Measurements from ENCODE around the gene LMBRD2.

LMBRD2 gene

DNA sequence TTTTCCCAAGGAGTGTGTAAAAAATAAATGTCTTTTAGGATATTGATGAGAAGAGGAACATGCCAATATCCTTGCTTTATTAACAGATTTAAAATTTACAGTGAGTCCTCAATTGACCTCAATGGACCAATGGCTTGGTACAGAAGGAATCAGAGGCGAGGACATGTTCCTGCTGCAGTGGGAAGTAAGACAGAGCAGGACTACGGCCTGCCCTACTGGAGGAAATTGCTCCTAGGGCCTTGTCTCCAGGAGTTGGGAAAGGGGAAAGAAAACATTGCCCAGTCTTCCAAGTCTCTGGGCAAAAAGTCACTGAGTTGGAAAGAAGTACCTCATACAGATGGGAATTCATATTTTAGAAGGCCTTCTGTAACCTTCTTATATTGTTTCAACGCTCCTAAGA is 51.9 kb downstream of the LMBRD2 start:
- no peak for DNase-seq

DNA sequence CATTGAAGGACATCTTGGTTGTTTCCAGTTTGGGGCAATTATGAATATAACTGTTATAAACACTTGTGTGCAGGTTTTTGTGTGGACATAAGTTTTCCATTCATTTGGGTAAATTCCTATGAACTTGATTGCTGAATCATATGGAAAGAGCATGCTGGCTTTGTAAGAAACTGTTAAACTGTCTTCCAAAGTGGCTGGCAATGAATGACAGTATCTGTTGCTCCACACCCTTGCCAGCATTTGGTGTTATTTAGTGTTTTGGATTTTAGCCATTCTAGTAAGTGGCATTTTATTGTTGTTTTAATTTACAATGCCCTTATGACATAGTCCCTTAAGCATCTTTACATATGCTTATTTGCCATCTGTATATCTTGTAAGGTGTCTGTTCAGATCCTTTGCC is 55.2 kb downstream of the LMBRD2 start:
- no peak for DNase-seq

DNA sequence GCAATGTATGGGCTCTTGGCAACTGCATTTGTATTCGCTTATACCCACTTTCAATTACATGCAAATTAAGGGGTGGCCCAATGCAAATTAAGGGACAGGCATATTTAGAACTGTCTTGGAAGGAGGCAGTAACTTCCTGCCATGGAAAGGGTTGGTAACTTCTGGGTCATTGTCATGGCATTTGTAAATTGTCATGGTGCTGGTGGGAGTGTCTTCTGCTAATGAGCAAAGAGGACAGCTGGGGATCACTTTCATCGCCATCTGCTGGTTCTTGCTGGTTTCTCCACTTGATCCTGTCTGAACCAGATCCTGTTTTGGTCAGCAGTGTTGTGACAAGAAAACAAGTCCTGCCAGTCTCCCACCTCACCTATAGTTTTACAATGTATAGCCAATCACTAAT is 61.7 kb downstream of the LMBRD2 start:
- DNase-seq, result peak; percentile 27

DNA sequence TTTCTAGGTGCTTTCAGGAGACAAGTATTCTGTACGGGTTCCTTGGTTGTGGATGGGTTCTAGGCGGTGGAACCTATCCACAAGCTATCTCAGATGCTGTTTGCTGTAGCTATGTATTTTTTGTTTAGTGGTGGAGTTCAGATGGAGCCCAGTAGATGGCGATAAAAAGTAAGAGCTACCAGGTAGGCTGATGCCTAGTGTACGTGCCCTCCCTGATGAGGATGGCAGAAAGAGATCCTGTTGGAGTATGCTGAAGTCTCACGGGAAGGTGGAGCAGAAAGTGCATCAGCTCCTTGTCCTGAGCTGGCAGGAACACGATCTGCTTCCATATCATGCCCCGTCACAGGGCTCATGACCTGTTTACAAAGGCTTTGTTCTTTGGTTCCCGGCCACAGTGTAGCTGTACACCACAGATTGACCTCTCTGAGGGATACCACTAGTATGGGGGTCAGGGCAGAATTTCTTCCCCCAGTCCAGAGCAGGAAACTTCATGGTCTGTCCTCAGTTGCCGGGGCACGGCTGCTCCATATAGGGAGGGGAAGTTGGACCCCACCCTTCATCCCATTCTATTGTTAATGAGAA is 72.4 kb downstream of the LMBRD2 start:
- peak; percentile 61 for DNase-seq

DNA sequence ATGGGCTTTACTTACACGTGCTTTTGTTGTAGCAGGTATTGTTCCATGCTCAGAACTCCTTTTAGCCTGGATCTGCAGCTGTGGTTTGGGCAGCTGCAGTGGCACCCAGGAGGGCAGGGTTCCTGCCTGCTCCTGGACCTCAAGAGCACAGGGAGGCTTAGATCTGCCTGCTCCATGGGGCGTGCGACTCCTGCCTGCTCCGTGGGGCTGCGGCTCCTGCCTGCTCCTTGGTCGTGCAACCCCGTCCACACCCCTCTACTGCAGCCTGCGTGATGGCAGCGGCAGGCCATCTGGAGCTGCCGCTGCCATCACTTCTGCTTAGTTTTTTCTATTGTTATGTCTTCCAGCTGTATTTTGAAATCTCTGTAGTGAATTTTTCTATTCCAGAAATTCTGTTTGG is 73.3 kb downstream of the LMBRD2 start:
- no peak for DNase-seq

DNA sequence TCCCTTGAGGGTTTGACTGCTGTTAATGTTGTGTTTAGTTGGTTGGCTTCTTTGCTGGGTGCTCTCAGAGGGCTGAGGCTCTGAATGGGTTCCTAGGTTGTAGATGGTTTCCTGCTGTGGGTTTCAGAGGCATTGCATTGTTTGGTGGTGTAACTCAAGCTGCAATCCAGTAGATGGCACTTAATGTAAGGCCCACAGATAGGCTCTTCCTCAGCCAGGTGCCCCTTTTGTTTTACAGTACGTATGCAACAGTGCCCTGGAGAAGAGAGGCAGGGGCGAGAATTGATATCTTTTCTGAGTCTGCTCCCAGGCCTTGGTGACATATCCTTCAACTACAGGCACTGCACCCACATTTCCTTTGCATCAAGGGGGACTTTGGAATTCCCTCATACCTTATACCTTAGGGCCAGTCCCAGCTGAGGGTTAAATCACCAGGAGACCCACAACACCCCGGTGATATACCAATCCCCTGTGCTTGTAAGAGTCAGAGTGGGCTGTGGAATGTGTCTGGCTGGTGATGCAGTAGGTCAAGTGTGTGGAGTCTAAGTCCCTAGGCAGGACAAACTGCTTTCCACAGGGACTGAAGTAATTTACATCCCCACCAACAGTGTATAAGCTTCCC is 78.0 kb downstream of the LMBRD2 start:
- DNase-seq, result no peak

DNA sequence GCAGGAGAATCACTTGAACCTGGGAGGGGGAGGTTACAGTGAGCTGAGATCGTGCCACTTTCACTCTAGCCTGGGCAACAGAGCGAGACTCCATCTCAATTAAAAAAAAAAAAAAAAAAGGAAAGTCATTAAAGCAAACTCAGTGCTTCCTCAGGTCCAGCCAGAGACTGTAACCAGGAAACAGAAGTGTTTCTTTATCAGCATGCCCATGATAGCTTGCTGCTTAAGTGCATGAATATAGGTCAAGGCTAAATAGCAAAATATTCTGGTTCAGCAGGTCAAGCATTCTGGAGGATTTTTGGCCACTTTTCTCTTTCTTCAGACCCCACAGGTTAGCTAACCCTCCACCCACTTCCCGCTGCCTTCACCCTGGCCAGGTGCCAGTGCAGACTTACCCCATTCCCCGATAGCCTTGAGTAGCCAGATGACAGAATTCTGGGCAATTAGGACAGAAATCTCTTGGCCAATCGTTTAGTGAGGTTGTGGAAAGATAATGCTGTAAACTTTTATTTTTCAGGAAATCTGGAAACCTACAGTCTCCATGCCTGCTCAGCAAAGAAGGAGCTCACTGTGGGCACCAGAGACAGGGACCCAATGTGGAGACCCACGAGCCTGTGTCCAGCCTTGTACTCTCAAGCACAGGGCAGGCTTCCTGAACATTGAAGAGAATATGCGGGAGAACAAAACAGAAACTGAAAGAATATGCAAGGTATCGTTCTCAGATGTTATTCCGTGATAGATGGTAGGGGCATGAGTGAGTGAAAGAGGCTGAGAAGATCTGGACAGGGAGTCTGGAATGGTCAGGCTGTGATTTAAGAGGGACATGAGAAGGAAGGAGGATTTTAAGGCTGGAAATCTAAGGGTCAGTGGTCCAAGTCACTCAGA is 80.8 kb downstream of the LMBRD2 start:
- no peak for DNase-seq

DNA sequence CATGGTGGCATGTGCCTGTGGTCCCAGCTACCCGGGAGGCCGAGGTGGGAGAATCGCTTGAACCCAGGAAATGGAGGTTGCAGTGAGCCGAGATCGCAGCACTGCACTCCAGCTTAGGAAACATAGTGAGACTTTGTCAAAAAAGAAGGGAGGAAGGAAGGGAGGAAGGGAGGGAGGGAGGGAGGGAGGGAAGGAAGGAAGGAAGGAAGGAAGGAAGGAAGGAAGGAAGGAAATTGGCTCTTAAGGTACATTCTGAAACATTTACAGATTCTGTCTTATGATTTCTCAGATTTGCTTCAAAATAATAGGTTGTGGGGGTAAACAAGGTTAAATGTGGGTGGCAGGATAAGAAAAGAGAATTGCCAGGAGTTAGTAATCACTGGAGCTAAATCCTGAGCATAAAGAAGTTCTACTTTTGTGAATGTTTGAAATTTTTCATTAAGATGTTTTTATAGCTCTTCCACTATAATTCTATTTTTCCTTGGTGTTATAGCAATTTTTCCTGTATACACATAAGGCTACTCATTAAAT is 82.9 kb downstream of the LMBRD2 start:
- no peak for DNase-seq

DNA sequence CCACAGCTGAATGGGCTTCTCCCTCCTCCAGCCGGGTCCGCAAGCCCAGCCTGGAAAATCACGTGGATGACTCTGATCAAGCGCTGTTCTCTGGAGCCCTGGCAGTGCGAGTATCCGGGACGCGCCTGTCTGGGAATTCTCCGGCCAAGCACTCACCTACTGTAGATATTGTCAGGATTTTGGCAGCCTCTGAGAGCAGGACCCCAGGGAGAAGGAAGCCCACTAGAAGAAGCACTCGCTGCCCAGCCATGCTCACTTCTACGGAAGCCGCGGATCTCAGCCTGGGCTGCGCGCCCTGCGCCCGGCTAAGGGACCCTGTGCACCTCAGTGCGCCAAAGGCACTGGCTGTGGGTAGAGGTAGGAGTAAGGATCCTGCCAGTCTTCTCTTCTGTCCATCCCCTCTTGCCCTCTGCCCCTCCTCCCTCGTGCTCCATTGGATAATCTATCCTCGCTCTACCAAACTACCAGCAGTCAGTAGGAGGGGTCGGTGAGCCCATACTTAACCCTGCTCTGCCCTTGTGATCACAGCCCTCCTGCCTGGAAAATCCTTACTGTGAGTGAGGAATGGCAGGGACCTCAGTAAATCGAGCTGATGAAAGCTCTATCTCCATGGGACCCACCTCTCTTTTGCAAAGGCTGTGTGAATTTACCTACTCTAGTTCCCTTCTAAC is 85.0 kb downstream of the LMBRD2 start, which contains the start of gene UGT3A2:
Gene UGT3A2 (minus strand): TSS at position 343 of the 671 bp plus-strand sequence. CDS start 93 bp downstream, at position 250.
- peak; percentile 71 for DNase-seq

DNA sequence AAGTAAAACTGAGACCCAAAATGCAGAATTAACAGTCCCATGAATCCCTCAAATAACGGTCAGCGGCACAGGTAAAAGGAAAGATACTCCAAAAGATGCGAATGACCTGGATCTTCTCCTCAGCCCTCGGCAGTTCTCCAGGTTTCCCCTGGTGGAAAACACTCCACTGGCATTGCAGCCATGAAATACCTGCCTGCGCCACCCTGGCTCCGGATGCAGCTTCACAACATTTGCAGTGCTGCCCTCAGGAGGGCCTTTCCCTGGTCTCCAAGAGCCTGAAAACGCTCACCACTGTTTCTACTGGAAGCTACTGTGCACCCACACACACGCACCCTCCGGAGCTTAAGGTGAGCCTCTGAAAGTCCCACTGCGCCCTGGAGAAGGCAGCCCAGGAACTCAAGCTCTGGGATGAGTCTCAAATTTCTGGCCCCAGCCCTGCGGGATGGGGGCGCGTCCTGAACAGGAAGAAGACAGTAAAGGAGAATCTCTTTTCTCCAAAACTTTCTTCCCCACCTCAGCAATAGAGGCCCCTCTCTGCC is 85.6 kb downstream of the LMBRD2 start:
- DNase-seq, result no peak

DNA sequence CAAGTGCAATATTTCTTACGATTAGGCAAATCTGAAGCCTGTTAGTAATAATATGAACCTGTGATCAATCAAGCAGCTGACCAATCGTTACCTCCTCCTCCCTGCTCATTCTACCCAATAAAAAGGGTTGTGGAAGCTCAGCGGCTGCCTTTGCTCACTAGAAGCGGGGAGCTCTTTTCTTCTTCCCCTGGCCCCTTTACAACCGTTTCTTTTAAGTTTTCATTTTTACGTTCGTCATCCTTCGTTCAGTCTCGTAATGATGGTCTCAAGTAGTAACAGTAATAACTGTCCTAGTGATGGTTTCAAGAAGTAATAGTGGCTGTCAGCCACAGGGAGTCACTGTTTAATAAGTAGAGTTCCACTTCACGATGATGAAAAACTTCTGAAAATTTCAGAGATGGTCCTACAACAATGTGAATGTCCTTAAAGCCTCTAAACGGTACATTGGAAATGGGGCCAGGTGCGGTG is 91.2 kb downstream of the LMBRD2 start:
- DNase-seq, result no peak

DNA sequence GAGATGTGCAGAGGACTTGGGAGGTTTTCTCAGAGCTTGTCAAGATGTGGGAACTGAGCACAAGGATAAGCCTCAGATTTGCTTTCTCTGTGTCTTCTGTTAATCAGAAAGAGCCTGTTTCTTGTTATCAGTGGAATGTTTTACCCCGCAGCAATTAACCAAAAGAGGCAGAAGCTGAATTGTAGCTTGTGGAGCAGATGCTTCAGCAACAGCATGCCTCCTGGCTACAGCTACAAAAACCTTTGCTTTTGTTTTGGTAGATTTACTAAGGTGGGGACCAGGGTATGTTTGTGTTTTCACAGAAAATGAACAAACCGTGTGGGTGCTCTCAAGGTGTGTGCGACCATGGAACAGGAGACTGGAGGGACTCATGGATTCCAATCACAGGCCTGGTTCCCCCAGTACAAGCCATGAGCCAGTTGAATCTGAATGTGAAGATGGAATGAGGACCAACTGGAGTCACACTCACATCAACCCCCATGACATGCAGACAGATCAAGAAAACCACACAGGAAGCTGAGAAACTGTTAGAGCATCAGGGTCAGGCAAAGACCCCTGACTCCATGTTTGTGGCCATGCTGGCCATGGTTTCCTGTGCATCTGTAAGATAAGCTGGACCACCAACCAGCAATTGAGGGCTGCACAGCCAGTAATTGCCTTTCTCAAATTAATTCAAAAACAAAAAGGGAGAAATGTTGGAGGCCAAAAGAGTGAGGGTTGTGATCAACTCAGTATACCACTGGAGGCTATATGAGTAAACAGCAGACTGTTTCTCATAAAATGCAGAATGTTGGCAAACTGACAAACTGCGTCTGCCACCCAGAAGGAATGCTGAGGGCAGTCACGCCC is 91.9 kb downstream of the LMBRD2 start:
- DNase-seq, result no peak

DNA sequence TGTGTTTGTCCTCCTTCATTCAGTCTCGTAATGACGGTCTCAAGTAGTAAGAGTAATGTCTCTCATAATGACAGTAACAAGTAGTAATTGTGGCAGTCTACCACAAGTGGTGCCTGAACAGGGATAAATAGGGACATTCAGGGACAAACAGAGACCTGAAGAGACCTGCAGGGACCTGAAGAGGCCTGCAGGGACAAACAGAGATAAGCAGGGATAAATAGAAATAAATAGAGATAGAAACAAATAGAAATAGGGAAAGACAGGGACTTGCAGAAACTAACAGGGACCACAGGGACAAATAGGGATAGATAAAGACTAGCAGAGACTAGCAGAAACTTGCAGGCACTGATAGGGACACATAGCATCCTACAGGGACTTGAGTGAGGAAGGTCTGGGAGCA is 92.9 kb downstream of the LMBRD2 start:
- DNase-seq, result no peak

DNA sequence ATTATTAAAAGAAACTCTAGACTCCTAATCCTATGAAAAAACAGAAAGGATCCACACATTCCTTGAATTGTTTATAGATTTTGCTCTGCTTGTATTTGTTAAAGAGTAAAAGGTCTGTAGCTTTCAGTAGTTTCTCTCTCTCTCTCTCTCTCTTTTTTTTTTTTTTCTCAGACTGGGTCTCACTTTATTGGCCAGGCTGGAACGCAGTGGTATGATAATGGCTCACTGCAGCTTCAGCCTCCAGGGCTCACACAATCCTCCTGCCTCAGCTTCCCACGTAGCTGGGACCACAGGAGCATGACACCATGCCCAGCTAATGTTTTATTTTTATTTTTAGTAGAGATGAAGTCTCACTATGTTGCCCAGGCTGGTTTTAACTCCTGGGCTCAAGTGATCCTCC is 94.3 kb downstream of the LMBRD2 start:
- DNase-seq, result no peak

DNA sequence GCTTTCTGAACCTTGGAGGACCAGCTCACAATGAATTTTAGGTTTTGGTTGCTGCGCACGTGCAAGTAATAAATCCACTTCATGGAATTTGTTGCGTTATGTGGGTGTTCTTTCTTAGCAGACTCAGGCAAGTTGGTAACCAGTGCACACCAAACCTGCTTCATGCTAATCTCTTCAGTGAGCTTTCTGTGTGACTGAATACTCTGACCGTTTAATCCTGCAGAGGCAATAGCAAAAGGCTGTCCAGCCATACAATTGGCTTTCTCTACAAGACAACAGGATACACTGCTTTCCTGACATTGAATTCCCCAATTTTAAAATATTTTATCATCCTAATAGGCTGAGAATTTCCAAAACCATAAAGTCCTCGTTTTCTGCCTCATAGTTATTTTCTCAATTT is 95.3 kb downstream of the LMBRD2 start:
- peak; percentile 11 for DNase-seq

DNA sequence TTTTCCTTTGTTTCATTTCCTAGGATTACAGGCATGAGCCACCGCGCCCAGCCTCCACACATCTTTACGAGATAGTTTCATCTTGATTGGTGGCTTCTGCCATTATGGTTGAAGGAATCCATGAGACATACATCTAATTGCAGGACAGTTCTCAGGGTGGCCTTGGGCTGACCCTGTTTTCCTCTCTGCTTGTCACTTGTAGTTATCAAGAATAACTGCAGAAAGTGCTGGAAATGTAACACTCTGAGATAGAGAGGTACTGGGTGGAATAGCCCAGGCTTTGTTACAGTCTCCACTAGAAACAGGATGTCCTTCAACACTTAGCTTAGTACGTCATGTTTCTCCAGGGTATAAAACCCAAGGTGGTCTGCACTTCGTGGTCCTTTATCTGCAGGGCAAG is 95.7 kb downstream of the LMBRD2 start:
- DNase-seq, result peak; percentile 25

DNA sequence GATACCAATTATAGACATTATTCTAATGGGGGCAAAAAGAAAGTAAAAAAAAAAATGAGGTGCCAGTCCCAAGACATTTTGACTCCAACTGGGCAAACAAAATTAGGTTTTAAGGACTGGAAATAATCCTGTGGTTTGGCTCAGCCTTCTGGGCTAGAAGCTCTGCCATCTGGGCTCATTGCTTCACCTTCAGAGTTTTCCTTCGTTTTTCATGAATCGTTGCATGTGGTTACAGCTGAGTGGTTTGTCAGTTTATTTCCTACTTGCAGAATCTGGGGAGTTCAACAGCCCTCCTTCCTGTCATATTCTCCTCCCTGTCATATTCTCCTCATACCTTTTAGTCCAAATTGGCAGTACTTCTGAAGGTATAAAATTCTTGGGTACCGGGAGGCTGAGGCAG is 97.0 kb downstream of the LMBRD2 start:
- no peak for DNase-seq

DNA sequence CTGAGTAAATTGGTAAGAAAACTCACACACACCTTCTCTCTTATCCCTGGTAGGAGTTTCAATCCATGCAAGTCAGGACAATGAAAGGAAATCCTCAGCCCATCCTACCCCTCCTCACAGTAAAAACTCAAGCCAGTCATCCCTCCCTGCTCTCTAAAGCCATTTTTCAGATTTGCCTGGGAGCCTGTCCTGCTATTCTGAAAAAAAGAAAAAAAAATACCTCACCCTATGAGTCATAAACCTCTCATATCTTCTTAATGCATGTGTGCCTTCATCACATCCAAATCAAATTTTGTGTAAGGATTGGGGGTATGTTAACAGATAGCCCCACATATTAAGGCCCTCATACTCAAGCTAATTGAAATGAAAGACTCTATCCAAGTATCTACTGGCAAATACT is 99.1 kb downstream of the LMBRD2 start:
- no peak for DNase-seq

DNA sequence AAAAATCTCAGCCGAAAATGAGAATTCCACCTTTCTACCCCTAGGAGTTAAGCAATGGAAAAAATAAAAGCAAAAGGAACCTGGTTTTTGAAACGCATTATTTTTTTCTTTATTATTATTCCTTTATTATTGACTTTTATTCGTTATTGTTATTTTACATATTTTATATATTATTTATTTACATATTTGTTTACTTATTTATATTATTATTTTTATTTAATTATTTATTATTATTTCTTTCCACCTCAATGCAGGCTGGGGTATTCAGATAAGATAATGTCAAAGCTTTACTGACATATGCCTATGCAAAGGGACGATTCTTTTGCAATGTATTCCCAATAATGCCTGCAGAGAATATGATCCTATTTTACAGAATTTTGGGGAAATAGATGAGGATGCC is 101.7 kb downstream of the LMBRD2 start:
- DNase-seq, result no peak
